ENCODE data around the gene LITAFD.

GRCh38 chr16:8847623-8848022 is 34.5 kb upstream of the LITAFD start:
- TF ChIP-seq CTCF (IDR thresholded peaks at IDR 0.05) (no peak), POLR2A (IDR thresholded peaks at IDR 0.05) (no peak)
